Fibroblast of the aortic adventitia (primary cell): ENCODE data around the gene UBE2U. TPM values are rescaled to one million over a fixed set of nuclear protein-coding genes. Genes with fewer than 3 reads are reported as not detected.

Experiments
- DNase-seq: peaks from one replicate; pipeline ENCODE4 v3.0.0-alpha.2; 2010; ENCODE audit warnings: low read depth
- H3K4me3 ChIP-seq: 2 replicates; pipeline ENCODE4 v1.5.1; 2011; ENCODE audit warnings: low read depth, mild to moderate bottlenecking, control low read depth, low read length, moderate library complexity
- CTCF ChIP-seq: IDR thresholded peaks from 2 replicates; pipeline ENCODE4 v1.5.1; 2011; ENCODE audit warnings: mild to moderate bottlenecking, low read length, control low read depth, inconsistent platforms; ENCODE audit not compliant: insufficient read depth
- total RNA-seq: library from RNA; depleted of rRNA; stranded (reverse); fragments of >200 nt; gene quantifications from 2 replicates; pipeline ENCODE4 v1.2.3, GENCODE V29; 2012; ENCODE audit warnings: low replicate concordance

The UBE2U gene
- total RNA-seq, 1 donor = not detected

DNA sequence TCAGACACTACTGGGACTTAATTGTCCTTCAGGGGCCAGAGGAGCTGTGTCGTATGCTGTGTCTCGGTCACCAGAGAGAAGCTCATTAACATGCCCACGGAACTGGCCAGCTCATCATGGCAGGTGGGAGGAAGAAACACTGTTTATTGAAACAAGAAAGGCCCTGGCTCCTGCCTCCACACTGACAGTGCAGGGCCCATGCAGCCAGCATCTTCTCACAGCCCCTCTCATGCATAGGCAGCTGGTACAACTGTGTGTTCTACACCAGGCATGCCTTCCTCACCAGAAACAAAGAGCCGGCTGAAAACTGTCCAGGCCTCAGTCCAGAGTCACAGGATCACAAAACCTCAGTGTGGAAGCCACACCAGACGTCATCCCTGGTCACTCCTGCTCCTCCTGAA, 106.0 kb downstream of the UBE2U start:
- DNase-seq = no peak
- no peak overlapping the region for H3K4me3 ChIP-seq
- TF ChIP-seq CTCF = no peak

DNA sequence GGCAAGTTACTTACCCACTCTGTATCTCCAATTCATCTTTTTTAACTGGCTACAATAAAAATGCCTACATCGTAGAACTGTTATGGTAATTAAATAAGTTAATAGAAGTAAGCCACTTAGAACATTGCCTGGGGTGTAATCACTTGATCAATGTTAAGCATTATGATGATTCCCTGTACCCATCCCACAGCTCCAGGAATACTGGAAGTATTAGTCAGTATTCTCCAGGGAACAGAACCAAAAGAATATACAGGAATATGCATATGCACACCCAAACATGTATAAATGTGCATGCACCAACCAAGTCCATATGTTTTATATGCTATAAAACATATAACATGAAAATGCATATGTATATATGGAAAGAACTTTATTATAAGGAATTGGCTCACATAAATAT, 107.3 kb downstream of the UBE2U start:
- no peak overlapping the region for H3K4me3 ChIP-seq
- TF ChIP-seq CTCF = no peak
- no peak for DNase-seq

GRCh38 chr1:64312431-64312830, 109.0 kb downstream of the UBE2U start:
- no peak for TF ChIP-seq CTCF
- H3K4me3 ChIP-seq = no peak overlapping the region
- no peak for DNase-seq

- TF ChIP-seq CTCF = no peak
- DNase-seq = no peak
- H3K4me3 ChIP-seq = no peak overlapping the region
These were observed 112.0 kb downstream of the UBE2U start for GRCh38 chr1:64315402-64315801.
